B cell (primary cell): Measurements from ENCODE around the gene GRIK3. TPM values are rescaled to one million over a fixed set of nuclear protein-coding genes. Genes with fewer than 3 reads are reported as not detected.

Source experiments
- ATAC-seq: fragments of 200-7000 bp; cut with Tn5 transposase; one replicate; pipeline ENCODE4 v1.10.0; 2021; ENCODE audit warnings: low read depth, mild to moderate bottlenecking, moderate number of reproducible peaks, moderate library complexity
- CTCF ChIA-PET: fragments of 350-600 bp; sonication (Branson Sonifier 250); formaldehyde crosslinking; loops from one replicate; lab custom pipeline; 2021; ENCODE audit warnings: antibody characterized with exemption, inconsistent platforms; lab: Charles Lee
- POLR2A ChIA-PET: fragments of 350-600 bp; sonication (Branson Sonifier 250); formaldehyde crosslinking; loops from one replicate; lab custom pipeline; 2021; ENCODE audit warnings: antibody characterized with exemption; lab: Charles Lee
- DNase-seq: peaks from one replicate; pipeline ENCODE4 v3.0.0; 2013
- H2AFZ ChIP-seq: 2 replicates; pipeline ENCODE4 v1.6.1; 2012; ENCODE audit warnings: mild to moderate bottlenecking, low read depth, low read length; ENCODE audit not compliant: insufficient read depth, poor library complexity, severe bottlenecking
- H3K27ac ChIP-seq, 2 donors: 1 replicate in 1 of 2; 2 replicates in 1 of 2; pipeline ENCODE4 v1.5.1; 2012 to 2013; ENCODE audit warnings: low read length in 2 of 2, mild to moderate bottlenecking in 2 of 2, moderate library complexity in 1 of 2
- H3K27me3 ChIP-seq, 4 experiments: fragments of 200-600 bp in 1 of 4; sonication (generic) in 1 of 4; replicated peaks in 1 of 4; 1 replicate in 2 of 4; 2 replicates in 2 of 4; pipeline versions ENCODE4 v1.6.1 to v1.7.0; 2013 to 2016; ENCODE audit warnings: low read length in 3 of 4, mild to moderate bottlenecking in 2 of 4, mixed read lengths in 1 of 4, moderate library complexity in 1 of 4; ENCODE audit not compliant: insufficient read depth in 4 of 4, control insufficient read depth in 3 of 4; ENCODE audit errors: control extremely low read depth in 1 of 4
- H3K36me3 ChIP-seq, 2 experiments: replicated peaks in 1 of 2; 1 replicate in 1 of 2; 2 replicates in 1 of 2; pipeline versions ENCODE4 v1.6.1 to v1.7.1; 2013; ENCODE audit warnings: low read length in 1 of 2; ENCODE audit not compliant: insufficient read depth in 2 of 2, control insufficient read depth in 1 of 2; ENCODE audit errors: control extremely low read depth in 1 of 2, extremely low read depth in 1 of 2
- H3K4me1 ChIP-seq, 2 donors: fragments of 200-600 bp in 1 of 2; sonication (generic) in 1 of 2; 1 replicate in 1 of 2; 2 replicates in 1 of 2; pipeline versions ENCODE4 v1.5.1 to v1.6.1; 2013 to 2017; ENCODE audit warnings: low read length in 2 of 2; ENCODE audit not compliant: control insufficient read depth in 2 of 2, insufficient read depth in 2 of 2
- H3K4me2 ChIP-seq: replicated peaks from 2 replicates; pipeline ENCODE3; 2012; ENCODE audit warnings: mild to moderate bottlenecking, low read depth, low read length; ENCODE audit not compliant: poor library complexity, severe bottlenecking
- H3K4me3 ChIP-seq, 5 experiments: fragments of 200-600 bp in 1 of 5; sonication (generic) in 1 of 5; 1 replicate in 3 of 5; 2 replicates in 2 of 5; pipeline versions ENCODE4 v1.5.1 to v1.7.0; 2011 to 2016; ENCODE audit warnings: low read length in 4 of 5, mild to moderate bottlenecking in 4 of 5, low read depth in 2 of 5, control low read depth in 1 of 5, moderate library complexity in 1 of 5; ENCODE audit not compliant: insufficient read depth in 1 of 5; ENCODE audit errors: control extremely low read depth in 1 of 5, extremely low read depth in 1 of 5
- H3K79me2 ChIP-seq: fragments of 200-600 bp; sonication (generic); one replicate; pipeline ENCODE4 v1.6.0; 2016; ENCODE audit warnings: low read length; ENCODE audit not compliant: control insufficient read depth, insufficient read depth
- H3K9ac ChIP-seq: fragments of 200-600 bp; sonication (generic); 2 replicates; pipeline ENCODE4 v1.6.1; 2017; ENCODE audit warnings: mild to moderate bottlenecking, low read length, moderate library complexity
- H3K9me3 ChIP-seq, 3 donors: one replicate each; pipeline versions ENCODE4 v1.6.1 to v1.7.1; 2013; ENCODE audit warnings: low read length in 2 of 3; ENCODE audit not compliant: control insufficient read depth in 2 of 3, insufficient read depth in 1 of 3; ENCODE audit errors: control extremely low read depth in 1 of 3
- H4K20me1 ChIP-seq: 2 replicates; pipeline ENCODE4 v1.6.0; 2012; ENCODE audit warnings: mild to moderate bottlenecking, low read length; ENCODE audit not compliant: insufficient read depth, control insufficient read depth, poor library complexity, severe bottlenecking
- H3K27ac Mint-ChIP-seq: one replicate; pipeline ENCODE4 v1.8.0; 2021; ENCODE audit warnings: mixed read lengths
- H3K27me3 Mint-ChIP-seq: one replicate; pipeline ENCODE4 v1.8.0; 2021; ENCODE audit warnings: mixed read lengths
- H3K4me1 Mint-ChIP-seq: one replicate; pipeline ENCODE4 v1.8.0; 2021; ENCODE audit warnings: mixed read lengths
- H3K4me3 Mint-ChIP-seq: one replicate; pipeline ENCODE4 v1.8.0; 2021; ENCODE audit warnings: mixed read lengths
- H3K9me3 Mint-ChIP-seq: one replicate; pipeline ENCODE4 v1.8.0; 2022; ENCODE audit warnings: mixed read lengths; ENCODE audit not compliant: insufficient read depth
- EZH2 ChIP-seq: IDR thresholded peaks from 2 replicates; pipeline ENCODE4 v1.6.1; 2012; ENCODE audit warnings: borderline replicate concordance, low read depth, mild to moderate bottlenecking, moderate library complexity, low read length; ENCODE audit not compliant: insufficient read depth, poor library complexity, severe bottlenecking
- WGBS: methylation state at CpG from one replicate; pipeline ENCODE4 v1.1.5; 2013; ENCODE audit warnings: missing lambda C conversion rate; ENCODE audit not compliant: insufficient coverage; 5-methylcytosine and 5-hydroxymethylcytosine counted together
- intact Hi-C: fragments of 100-400 bp; cut with micrococcal nuclease; formaldehyde crosslinking; loops from one replicate; pipeline ENCODE4 v1.10.0; 2022
- polyA plus RNA-seq: library from polyadenylated mRNA; depleted of rRNA; stranded (reverse); fragments of >200 nt; gene quantifications from 2 replicates; pipeline ENCODE4 v1.2.3, GENCODE V29; 2012
- total RNA-seq, 2 donors: library from RNA; stranded (reverse); fragments of 120-200 nt in 1 of 2; gene quantifications; 1 replicate in 1 of 2; 2 replicates in 1 of 2; pipeline versions ENCODE4 v1.2.3 to v1.2.4, GENCODE V29; 2013 to 2022
- TF ChIP-seq, protein P1 (sequence below): fragments of 200-600 bp; IDR thresholded peaks from one replicate; pipeline ENCODE4 v1.8.0; 2022; ENCODE audit warnings: antibody characterized with exemption, mild to moderate bottlenecking

The GRIK3 gene
- total and polyA plus RNA-seq, 2 donors (not counting 1 experiment from before 2014, with no cell fraction given), result 0.12 to 1.5 TPM

DNA sequence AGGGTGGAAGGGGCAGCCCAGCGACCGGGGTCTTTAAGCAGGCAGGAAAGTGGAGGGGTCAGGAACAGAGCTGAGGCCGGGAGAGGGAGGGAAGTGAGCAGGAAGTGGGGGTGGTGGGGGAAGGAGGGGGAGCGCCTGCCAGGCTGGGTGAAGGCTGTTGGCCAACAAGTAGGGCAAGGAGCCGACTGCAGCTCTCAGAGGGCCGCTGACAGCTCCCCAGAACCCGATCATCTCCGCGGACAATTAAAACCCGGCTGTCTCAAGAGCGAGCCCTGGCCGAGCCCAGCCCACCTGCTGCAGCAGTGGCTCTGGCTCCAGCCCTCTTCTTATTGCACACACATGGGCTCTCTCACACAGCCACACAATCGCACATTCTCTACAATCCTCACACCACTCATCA, 51.6 kb downstream of the GRIK3 start:
- H2AFZ ChIP-seq, result no peak overlapping the region
- H3K27me3 Mint-ChIP-seq, result peaks cover 24% of the 10 kb centered on the region
- intact Hi-C loops, result no loop called here

GRCh38 chr1:36981771-36982622, 52.3 kb downstream of the GRIK3 start:
- no peaks in the 10 kb centered on the region for H3K36me3 ChIP-seq
- H3K9ac ChIP-seq, result no peak overlapping the region
- DNase-seq (no peak), ATAC-seq (no peak)
- no peaks in the 10 kb centered on the region for H4K20me1 ChIP-seq
- intact Hi-C loops, result no loop called here
- H2AFZ ChIP-seq, result no peak overlapping the region
- Mint-ChIP-seq H3K9me3 (peaks cover 4% of the 10 kb centered on the region), H3K27me3 (peaks cover 19% of the 10 kb centered on the region), H3K27ac (no peak overlapping the region), H3K4me3 (no peak overlapping the region), H3K4me1 (no peaks in the 10 kb centered on the region)
- no peak overlapping the region for H3K4me2 ChIP-seq
- H3K27me3 ChIP-seq, result no peaks in the 10 kb centered on the region
- WGBS, result 75% methylated on average over 18 of the region's 18 CpGs
- no peaks in the 10 kb centered on the region for H3K79me2 ChIP-seq
- POLR2A ChIA-PET, result no interaction called here
- H3K9me3 ChIP-seq, result peaks cover 0 to 6% (median 0%) of the 10 kb centered on the region in 3 donors
- no peaks in the 10 kb centered on the region for H3K4me1 ChIP-seq
- no peak overlapping the region for H3K4me3 ChIP-seq
- CTCF ChIA-PET, result no interaction called here
- TF ChIP-seq, protein P1, sequence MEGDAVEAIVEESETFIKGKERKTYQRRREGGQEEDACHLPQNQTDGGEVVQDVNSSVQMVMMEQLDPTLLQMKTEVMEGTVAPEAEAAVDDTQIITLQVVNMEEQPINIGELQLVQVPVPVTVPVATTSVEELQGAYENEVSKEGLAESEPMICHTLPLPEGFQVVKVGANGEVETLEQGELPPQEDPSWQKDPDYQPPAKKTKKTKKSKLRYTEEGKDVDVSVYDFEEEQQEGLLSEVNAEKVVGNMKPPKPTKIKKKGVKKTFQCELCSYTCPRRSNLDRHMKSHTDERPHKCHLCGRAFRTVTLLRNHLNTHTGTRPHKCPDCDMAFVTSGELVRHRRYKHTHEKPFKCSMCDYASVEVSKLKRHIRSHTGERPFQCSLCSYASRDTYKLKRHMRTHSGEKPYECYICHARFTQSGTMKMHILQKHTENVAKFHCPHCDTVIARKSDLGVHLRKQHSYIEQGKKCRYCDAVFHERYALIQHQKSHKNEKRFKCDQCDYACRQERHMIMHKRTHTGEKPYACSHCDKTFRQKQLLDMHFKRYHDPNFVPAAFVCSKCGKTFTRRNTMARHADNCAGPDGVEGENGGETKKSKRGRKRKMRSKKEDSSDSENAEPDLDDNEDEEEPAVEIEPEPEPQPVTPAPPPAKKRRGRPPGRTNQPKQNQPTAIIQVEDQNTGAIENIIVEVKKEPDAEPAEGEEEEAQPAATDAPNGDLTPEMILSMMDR, result no peak
- no peak overlapping the region for H3K27ac ChIP-seq

More for the DNA sequence above, 51.6 kb downstream of the GRIK3 start:
- Histone ChIP-seq H3K27ac (no peak overlapping the region), H3K79me2 (no peaks in the 10 kb centered on the region), H3K27me3 (no peaks in the 10 kb centered on the region), H3K4me1 (no peaks in the 10 kb centered on the region), H3K9me3 (peaks cover 0 to 3% (median 0%) of the 10 kb centered on the region in 3 donors), H3K4me3 (no peak overlapping the region), H3K9ac (no peak overlapping the region), H4K20me1 (no peaks in the 10 kb centered on the region), H3K36me3 (no peaks in the 10 kb centered on the region), H3K4me2 (no peak overlapping the region)
- TF ChIP-seq, protein P1, result no peak
- TF ChIP-seq EZH2, result no peak
- Mint-ChIP-seq H3K27ac (no peak overlapping the region), H3K9me3 (peaks cover 4% of the 10 kb centered on the region), H3K4me3 (no peak overlapping the region), H3K4me1 (no peaks in the 10 kb centered on the region)
- ChIA-PET CTCF (no interaction called here), POLR2A (no interaction called here)
- ATAC-seq (no peak), DNase-seq (no peak)
- 32% methylated on average over 12 of the region's 13 CpGs for WGBS
